ENCODE results near the gene TFPI. TPM values are rescaled to one million over a fixed set of nuclear protein-coding genes. Genes with fewer than 3 reads are reported as not detected.

Gene TFPI
- total RNA-seq, 1 donor from 2014 or later, result 35.2 TPM

Small RNA genes within 50 kb of the gene (small RNA-seq; reads per million reads assigned to genes)
- gene GAPDHP59, result not detected

Other genes starting within 250 kb of the TFPI start
- gene CALCRL, start 106.2 kb downstream of the TFPI start, total RNA-seq, result 10.9 TPM

Measured in occipital lobe (tissue), 2 donors.